Ishikawa (cell line): ENCODE measurements around the gene MAP6.

ENCODE experiments used
- EP300 ChIP-seq: IDR thresholded peaks from 2 replicates; pipeline ENCODE4 v1.6.1; 2012; ENCODE audit warnings: borderline replicate concordance
- MAX ChIP-seq: IDR thresholded peaks from 2 replicates; pipeline ENCODE4 v1.6.1; 2012
- RAD21 ChIP-seq: IDR thresholded peaks from 2 replicates; pipeline ENCODE4 v1.6.1; 2012; ENCODE audit warnings: low read depth
- TAF1 ChIP-seq: IDR thresholded peaks from 2 replicates; pipeline ENCODE4 v1.6.1; 2012; ENCODE audit warnings: low read depth, mild to moderate bottlenecking

- TF ChIP-seq EP300, result no peak
- no peak for TF ChIP-seq MAX
- no peak for TF ChIP-seq TAF1
- no peak for TF ChIP-seq RAD21
These were observed 71.9 kb downstream of the MAP6 start for GRCh38 chr11:75596914-75597313.
